PC-9 (cell line): ENCODE results near the gene KRT32.

Experiments
- CTCF ChIP-seq: fragments of 200-600 bp; sonication (generic); conservative IDR thresholded peaks from 2 replicates; pipeline ENCODE4 v1.6.1; 2017; ENCODE audit warnings: mixed run types, antibody characterized with exemption, mild to moderate bottlenecking, moderate library complexity
- EZH2 ChIP-seq: fragments of 200-600 bp; sonication (generic); IDR thresholded peaks from 2 replicates; pipeline ENCODE4 v1.8.0; 2017; ENCODE audit warnings: antibody characterized with exemption, low read depth

- no peak for TF ChIP-seq EZH2
- peak; percentile 36; the same call in 1 of the 2 replicates for TF ChIP-seq CTCF
These were observed 19.8 kb upstream of the KRT32 start for GRCh38 chr17:41486809-41487530.
